Measurements from ENCODE around the gene QTRT2.

DNA sequence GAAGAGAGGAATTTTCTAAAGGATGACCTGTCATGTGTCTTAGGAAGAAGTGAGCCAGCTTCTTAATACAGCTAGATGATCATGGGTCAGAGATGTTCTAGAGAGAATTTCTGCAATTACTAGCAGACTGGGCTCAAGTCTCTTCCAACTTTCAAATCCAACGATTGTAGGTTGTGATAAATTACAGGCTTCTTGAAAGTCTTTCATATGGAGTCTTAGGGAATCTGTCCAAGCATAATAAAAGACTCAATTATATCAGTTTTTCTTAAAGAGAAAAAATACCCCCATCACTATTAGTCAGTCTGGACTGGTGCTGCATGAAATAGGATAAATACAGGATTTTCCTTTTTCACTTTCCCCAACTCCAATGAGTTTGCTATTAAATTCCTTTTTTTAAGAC is 63.2 kb downstream of the QTRT2 start:
- TF ChIP-seq, protein P1, sequence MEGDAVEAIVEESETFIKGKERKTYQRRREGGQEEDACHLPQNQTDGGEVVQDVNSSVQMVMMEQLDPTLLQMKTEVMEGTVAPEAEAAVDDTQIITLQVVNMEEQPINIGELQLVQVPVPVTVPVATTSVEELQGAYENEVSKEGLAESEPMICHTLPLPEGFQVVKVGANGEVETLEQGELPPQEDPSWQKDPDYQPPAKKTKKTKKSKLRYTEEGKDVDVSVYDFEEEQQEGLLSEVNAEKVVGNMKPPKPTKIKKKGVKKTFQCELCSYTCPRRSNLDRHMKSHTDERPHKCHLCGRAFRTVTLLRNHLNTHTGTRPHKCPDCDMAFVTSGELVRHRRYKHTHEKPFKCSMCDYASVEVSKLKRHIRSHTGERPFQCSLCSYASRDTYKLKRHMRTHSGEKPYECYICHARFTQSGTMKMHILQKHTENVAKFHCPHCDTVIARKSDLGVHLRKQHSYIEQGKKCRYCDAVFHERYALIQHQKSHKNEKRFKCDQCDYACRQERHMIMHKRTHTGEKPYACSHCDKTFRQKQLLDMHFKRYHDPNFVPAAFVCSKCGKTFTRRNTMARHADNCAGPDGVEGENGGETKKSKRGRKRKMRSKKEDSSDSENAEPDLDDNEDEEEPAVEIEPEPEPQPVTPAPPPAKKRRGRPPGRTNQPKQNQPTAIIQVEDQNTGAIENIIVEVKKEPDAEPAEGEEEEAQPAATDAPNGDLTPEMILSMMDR (IDR thresholded peaks at IDR 0.05 in 8 of 11, conservative IDR thresholded peaks at IDR 0.05 in 3 of 11) = no peak
- TF ChIP-seq POLR2A (IDR thresholded peaks at IDR 0.05) (no peak), POLR2AphosphoS5 (IDR thresholded peaks at IDR 0.05) (no peak)

Measured in spleen (tissue), 7 donors.